Measurements from ENCODE around the gene FAM20B.

The FAM20B gene

GRCh38 chr1:179082333-179082998 is 56.8 kb downstream of the FAM20B start:
- no peaks in the 10 kb centered on the region for H3K27me3 Mint-ChIP-seq
- peak overlapping the region; percentile 100 for H3K27ac Mint-ChIP-seq
- peak overlapping the region; percentile 99 for H3K4me3 Mint-ChIP-seq
- DNase-seq (ENCODE audit: low spot score in 2 of 2) (peak; percentile 58 to 60), ATAC-seq (ENCODE audit: low read depth) (peak; percentile 16)
- no peaks in the 10 kb centered on the region for H3K9me3 Mint-ChIP-seq
- H3K4me1 Mint-ChIP-seq: peaks cover 28% of the 10 kb centered on the region
- H3K36me3 Mint-ChIP-seq: peaks cover 4% of the 10 kb centered on the region

- peaks cover 4% of the 10 kb centered on the region for H3K36me3 Mint-ChIP-seq
- DNase-seq (ENCODE audit: low spot score in 2 of 2) (peak; percentile 61 to 66), ATAC-seq (ENCODE audit: low read depth) (peak; percentile 12)
- no peaks in the 10 kb centered on the region for H3K27me3 Mint-ChIP-seq
- H3K9me3 Mint-ChIP-seq: no peaks in the 10 kb centered on the region
- H3K27ac Mint-ChIP-seq: peak overlapping the region; percentile 100
- H3K4me1 Mint-ChIP-seq: peaks cover 29% of the 10 kb centered on the region
- peak overlapping the region; percentile 99 for H3K4me3 Mint-ChIP-seq
Measured at GRCh38 chr1:179082999-179083335, 57.3 kb downstream of the FAM20B start.

GRCh38 chr1:179083533-179083932 is 57.8 kb downstream of the FAM20B start:
- peak; percentile 29 for ATAC-seq (ENCODE audit: low read depth)
- Mint-ChIP-seq H3K27me3 (no peaks in the 10 kb centered on the region), H3K27ac (peak overlapping the region; percentile 100)

GRCh38 chr1:179087665-179088064 is 62.0 kb downstream of the FAM20B start:
- H3K4me1 Mint-ChIP-seq: peaks cover 36% of the 10 kb centered on the region
- no peak for ATAC-seq (ENCODE audit: low read depth)
- peak overlapping the region; percentile 100 for H3K27ac Mint-ChIP-seq
- peak overlapping the region; percentile 59 for H3K4me3 Mint-ChIP-seq
- H3K9me3 Mint-ChIP-seq: no peaks in the 10 kb centered on the region
- DNase-seq (ENCODE audit: low spot score in 2 of 2): no peak
- H3K27me3 Mint-ChIP-seq: no peaks in the 10 kb centered on the region
- peaks cover 21% of the 10 kb centered on the region for H3K36me3 Mint-ChIP-seq

More at GRCh38 chr1:179083533-179083932, 57.8 kb downstream of the FAM20B start:
- peak overlapping the region; percentile 99 for H3K4me3 Mint-ChIP-seq
- peaks cover 30% of the 10 kb centered on the region for H3K4me1 Mint-ChIP-seq
- peak in 1 of 2 donors; percentile 77 for DNase-seq (ENCODE audit: low spot score in 2 of 2)
- peaks cover 4% of the 10 kb centered on the region for H3K36me3 Mint-ChIP-seq
- no peaks in the 10 kb centered on the region for H3K9me3 Mint-ChIP-seq

- Mint-ChIP-seq H3K4me3 (no peak overlapping the region), H3K27ac (peak overlapping the region; percentile 100), H3K9me3 (no peaks in the 10 kb centered on the region), H3K27me3 (no peaks in the 10 kb centered on the region), H3K36me3 (peaks cover 33% of the 10 kb centered on the region), H3K4me1 (peaks cover 32% of the 10 kb centered on the region)
- no peak for ATAC-seq (ENCODE audit: low read depth)
- DNase-seq (ENCODE audit: low spot score in 2 of 2): no peak
Measured at GRCh38 chr1:179089827-179090482, 64.3 kb downstream of the FAM20B start.

- Mint-ChIP-seq H3K27me3 (no peaks in the 10 kb centered on the region), H3K9me3 (no peaks in the 10 kb centered on the region), H3K4me1 (peaks cover 32% of the 10 kb centered on the region), H3K4me3 (no peak overlapping the region), H3K36me3 (peaks cover 33% of the 10 kb centered on the region), H3K27ac (peak overlapping the region; percentile 100)
- no peak for DNase-seq (ENCODE audit: low spot score in 2 of 2)
- no peak for ATAC-seq (ENCODE audit: low read depth)
Measured at GRCh38 chr1:179090522-179090921, 64.8 kb downstream of the FAM20B start.

- Mint-ChIP-seq H3K9me3 (no peaks in the 10 kb centered on the region), H3K4me3 (no peak overlapping the region), H3K27ac (peak overlapping the region; percentile 100), H3K36me3 (peaks cover 33% of the 10 kb centered on the region), H3K4me1 (peaks cover 32% of the 10 kb centered on the region), H3K27me3 (no peaks in the 10 kb centered on the region)
- DNase-seq (ENCODE audit: low spot score in 2 of 2): no peak
- no peak for ATAC-seq (ENCODE audit: low read depth)
Measured at GRCh38 chr1:179090923-179091322, 65.2 kb downstream of the FAM20B start.

- Mint-ChIP-seq H3K36me3 (peaks cover 35% of the 10 kb centered on the region), H3K27me3 (no peaks in the 10 kb centered on the region), H3K9me3 (no peaks in the 10 kb centered on the region), H3K27ac (peak overlapping the region; percentile 100), H3K4me3 (no peak overlapping the region), H3K4me1 (peaks cover 29% of the 10 kb centered on the region)
- no peak for DNase-seq (ENCODE audit: low spot score in 2 of 2)
- ATAC-seq (ENCODE audit: low read depth): no peak
Measured at GRCh38 chr1:179091691-179092165, 66.0 kb downstream of the FAM20B start.

- ATAC-seq (ENCODE audit: low read depth): no peak
- no peak overlapping the region for H3K4me3 Mint-ChIP-seq
- H3K9me3 Mint-ChIP-seq: no peaks in the 10 kb centered on the region
- H3K27ac Mint-ChIP-seq: peak overlapping the region; percentile 57
- H3K36me3 Mint-ChIP-seq: peaks cover 38% of the 10 kb centered on the region
- H3K27me3 Mint-ChIP-seq: no peaks in the 10 kb centered on the region
- no peak for DNase-seq (ENCODE audit: low spot score in 2 of 2)
- peaks cover 23% of the 10 kb centered on the region for H3K4me1 Mint-ChIP-seq
Measured at GRCh38 chr1:179092896-179093461, 67.3 kb downstream of the FAM20B start.

GRCh38 chr1:179094818-179095217 is 69.1 kb downstream of the FAM20B start:
- no peak for DNase-seq (ENCODE audit: low spot score in 2 of 2)
- Mint-ChIP-seq H3K27me3 (no peaks in the 10 kb centered on the region), H3K4me1 (peaks cover 13% of the 10 kb centered on the region), H3K36me3 (peaks cover 34% of the 10 kb centered on the region), H3K4me3 (no peak overlapping the region), H3K27ac (peak overlapping the region; percentile 59), H3K9me3 (no peaks in the 10 kb centered on the region)
- no peak for ATAC-seq (ENCODE audit: low read depth)

- Mint-ChIP-seq H3K27ac (peak overlapping the region; percentile 53), H3K4me3 (no peak overlapping the region), H3K36me3 (peaks cover 32% of the 10 kb centered on the region), H3K9me3 (no peaks in the 10 kb centered on the region), H3K27me3 (no peaks in the 10 kb centered on the region), H3K4me1 (peaks cover 10% of the 10 kb centered on the region)
- no peak for DNase-seq (ENCODE audit: low spot score in 2 of 2)
- ATAC-seq (ENCODE audit: low read depth): no peak
Measured at GRCh38 chr1:179095377-179095776, 69.7 kb downstream of the FAM20B start.

GRCh38 chr1:179095924-179096323 is 70.2 kb downstream of the FAM20B start:
- Mint-ChIP-seq H3K4me3 (no peak overlapping the region), H3K4me1 (peaks cover 8% of the 10 kb centered on the region), H3K27me3 (no peaks in the 10 kb centered on the region), H3K27ac (peak overlapping the region; percentile 53), H3K9me3 (no peaks in the 10 kb centered on the region), H3K36me3 (peaks cover 29% of the 10 kb centered on the region)
- ATAC-seq (ENCODE audit: low read depth) (no peak), DNase-seq (ENCODE audit: low spot score in 2 of 2) (no peak)

GRCh38 chr1:179099891-179100290 is 74.2 kb downstream of the FAM20B start:
- H3K27me3 Mint-ChIP-seq: no peaks in the 10 kb centered on the region
- H3K27ac Mint-ChIP-seq: no peak overlapping the region
- no peak for ATAC-seq (ENCODE audit: low read depth)
- peaks cover 11% of the 10 kb centered on the region for H3K36me3 Mint-ChIP-seq
- no peaks in the 10 kb centered on the region for H3K9me3 Mint-ChIP-seq
- DNase-seq (ENCODE audit: low spot score in 2 of 2): no peak
- H3K4me3 Mint-ChIP-seq: no peak overlapping the region
- no peaks in the 10 kb centered on the region for H3K4me1 Mint-ChIP-seq

GRCh38 chr1:179101566-179101965 is 75.9 kb downstream of the FAM20B start:
- H3K27ac Mint-ChIP-seq: no peak overlapping the region
- H3K27me3 Mint-ChIP-seq: no peaks in the 10 kb centered on the region
- no peak for ATAC-seq (ENCODE audit: low read depth)
- no peaks in the 10 kb centered on the region for H3K9me3 Mint-ChIP-seq
- peaks cover 9% of the 10 kb centered on the region for H3K36me3 Mint-ChIP-seq
- DNase-seq (ENCODE audit: low spot score in 2 of 2): no peak
- no peak overlapping the region for H3K4me3 Mint-ChIP-seq
- H3K4me1 Mint-ChIP-seq: no peaks in the 10 kb centered on the region
